Ramos (cell line): Measurements from ENCODE around the gene L2HGDH.
"Not testable (repeated sequence)": the region's sequence is repeated elsewhere in the genome, so short reads cannot be mapped to it uniquely, and the experiment has no call there.

Experiments used
- in situ Hi-C: fragments of 300-500 bp; cut with MboI; formaldehyde crosslinking; loops from one replicate; pipeline ENCODE4 v1.14.3; 2022; ENCODE audit warnings: low sequenced_read_pairs; ENCODE audit not compliant: unreplicated experiment

The L2HGDH gene

DNA sequence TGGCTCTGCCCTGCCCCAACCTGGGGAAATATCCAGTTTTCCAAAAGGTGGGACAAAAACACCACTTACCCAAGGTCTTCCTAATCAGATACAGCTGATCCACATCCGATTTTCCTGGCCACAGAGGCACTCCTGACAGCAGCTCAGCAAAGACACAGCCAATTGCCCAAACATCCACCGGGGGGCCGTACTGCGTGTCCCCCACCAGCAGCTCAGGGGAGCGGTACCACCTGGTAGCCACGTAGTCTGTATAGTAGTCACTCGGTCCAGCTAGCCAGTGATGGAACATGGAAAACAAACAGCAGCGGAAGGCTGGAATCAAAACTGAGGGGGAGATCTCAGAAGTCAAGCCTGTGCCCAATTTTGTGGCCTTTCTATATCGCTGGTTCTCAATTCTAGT, 28.9 kb upstream of the L2HGDH start:
- in situ Hi-C loops = no loop called here

DNA sequence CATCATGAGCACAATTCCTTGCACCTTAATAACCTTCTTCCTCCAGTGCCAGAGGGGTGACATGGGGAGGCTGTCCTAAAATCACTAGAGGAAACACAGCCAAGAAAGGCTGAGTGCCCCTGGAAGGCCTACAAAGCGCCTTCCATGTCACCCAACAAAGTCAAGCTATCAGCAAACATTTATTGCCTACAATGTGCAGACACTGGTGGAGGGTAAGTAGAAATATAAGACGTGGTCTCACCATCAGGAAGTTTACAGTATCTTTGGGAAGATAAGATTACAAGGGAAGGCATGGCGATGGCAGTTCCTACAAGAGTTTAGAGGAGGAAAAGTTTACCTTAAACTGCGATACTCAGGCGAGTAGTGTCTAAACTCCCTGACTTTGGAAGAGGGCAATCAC, 28.0 kb upstream of the L2HGDH start:
- in situ Hi-C loops = no loop called here

DNA sequence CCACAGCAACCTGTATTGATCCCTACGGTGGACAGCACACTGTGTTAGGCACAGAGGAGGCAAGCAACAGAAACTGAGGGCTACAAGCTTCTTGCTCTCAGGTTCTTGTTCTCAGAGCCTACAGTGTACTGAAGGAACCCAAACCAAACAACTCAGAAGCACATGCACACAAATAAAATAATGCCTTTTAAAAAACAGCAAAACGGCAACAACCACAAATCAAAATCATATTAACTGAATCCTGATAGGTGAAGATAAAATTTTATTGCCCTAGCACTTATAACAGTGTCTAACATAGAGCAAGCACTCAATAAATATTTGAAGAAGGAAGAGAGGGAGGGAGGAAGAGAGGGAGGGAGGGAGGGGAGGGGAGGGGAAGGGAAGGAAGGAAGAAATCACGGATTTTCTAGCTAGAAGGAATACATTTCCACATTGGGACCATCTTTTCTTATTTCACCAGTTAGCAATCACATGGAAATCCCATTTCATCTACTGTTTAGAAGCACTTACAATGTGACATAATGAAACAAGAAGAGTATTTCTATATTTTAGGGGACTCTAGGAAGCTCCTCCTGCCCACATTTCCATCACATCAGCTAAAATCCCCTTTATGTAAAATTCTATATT, 27.3 kb upstream of the L2HGDH start:
- in situ Hi-C loops = no loop called here

DNA sequence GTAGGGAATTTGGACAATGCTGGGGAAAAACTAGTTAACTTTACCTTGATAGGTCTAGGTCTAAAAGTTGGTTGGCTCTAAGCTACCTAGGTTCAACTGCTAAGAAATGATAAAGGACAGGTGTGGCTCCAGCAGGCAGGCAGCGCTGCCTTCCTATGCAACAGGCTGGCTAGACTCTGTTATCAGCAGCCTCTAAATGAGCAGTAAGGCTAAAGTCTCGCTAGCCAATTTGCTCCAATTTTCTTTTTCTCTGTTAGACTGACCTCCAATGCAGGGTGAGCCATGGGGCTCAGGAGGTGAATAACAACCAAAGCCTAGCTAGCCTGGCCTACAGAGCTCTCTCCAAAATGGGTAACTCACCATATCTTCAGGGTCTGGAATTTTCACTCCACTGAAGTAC, 26.6 kb upstream of the L2HGDH start:
- in situ Hi-C loops = no loop called here

DNA sequence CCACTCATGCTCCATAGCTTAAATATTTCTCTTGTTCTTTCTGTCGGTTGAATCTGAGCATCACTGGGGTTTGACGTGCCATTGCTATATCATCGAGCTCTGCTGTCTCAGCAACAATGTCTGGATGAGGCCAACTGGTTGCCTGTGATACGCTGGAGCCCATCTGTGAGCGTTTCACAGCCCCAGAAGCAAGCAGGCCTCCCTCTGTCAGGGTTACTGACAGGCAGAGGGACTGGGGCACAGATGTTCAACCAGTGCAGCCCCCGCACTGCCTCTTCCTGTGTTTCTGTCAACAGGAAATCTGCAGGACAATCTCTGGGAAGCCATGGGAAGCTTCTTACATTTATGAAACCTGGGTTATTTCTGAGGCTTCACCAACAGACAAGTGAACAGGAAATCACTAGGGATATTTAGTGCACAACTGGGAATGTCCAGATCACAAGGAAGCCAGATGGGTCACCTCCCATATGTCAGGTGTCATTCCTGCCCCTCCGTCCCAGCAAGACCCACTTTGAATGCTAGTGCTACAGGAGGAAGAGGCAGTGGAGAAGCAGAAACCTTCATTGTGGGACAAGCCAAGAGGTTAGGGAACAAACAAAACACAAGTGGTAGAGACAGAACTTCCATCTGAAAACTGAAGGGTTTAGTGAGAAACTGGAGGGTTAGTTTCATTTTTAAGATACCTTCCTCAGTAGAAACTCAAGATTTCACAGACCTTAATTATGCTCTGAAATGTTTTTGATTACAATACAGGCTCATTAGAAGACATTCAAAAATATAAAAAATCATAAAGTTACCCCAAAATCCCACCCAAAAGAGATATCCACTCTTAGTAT, 24.2 kb upstream of the L2HGDH start:
- in situ Hi-C loops = no loop called here

DNA sequence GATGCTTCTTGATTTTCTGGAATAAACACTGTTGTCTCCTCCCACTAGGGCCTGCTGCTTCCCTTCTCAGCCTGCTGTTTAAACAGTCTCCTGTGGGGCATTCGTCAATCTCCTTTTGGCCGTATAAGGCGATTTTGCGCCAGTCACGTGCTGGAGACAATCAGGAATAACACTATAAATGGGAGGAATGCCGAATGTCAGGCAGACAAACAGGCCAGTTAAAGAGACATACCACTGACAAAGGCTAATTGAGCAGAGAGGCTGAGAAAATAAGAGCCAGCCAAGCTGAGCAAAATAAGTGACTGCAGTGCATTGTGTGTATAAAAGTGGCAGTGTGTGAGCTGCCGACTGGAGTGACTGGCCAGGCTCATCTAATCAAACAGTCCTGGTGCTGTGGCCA, 23.4 kb upstream of the L2HGDH start:
- in situ Hi-C loops = no loop called here

DNA sequence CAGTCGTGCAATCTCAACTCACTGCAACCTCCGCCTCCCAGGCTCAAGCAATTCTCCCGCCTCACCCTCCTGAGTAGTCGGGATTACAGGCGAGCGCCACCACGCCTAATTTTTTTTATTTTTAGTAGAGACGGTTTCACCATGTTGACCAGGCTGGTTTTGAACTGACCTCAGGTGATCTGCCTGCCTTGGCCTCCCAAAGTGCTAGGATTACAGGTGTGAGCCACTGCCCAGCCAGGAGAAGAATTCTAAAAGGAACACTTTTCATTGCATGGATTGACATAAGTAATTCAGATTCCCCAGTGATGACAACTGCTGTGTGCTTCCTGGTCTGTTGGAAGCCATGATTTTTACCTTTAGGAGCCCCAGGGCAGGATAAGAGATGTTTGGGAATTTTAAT, 22.2 kb upstream of the L2HGDH start:
- in situ Hi-C loops = no loop called here

DNA sequence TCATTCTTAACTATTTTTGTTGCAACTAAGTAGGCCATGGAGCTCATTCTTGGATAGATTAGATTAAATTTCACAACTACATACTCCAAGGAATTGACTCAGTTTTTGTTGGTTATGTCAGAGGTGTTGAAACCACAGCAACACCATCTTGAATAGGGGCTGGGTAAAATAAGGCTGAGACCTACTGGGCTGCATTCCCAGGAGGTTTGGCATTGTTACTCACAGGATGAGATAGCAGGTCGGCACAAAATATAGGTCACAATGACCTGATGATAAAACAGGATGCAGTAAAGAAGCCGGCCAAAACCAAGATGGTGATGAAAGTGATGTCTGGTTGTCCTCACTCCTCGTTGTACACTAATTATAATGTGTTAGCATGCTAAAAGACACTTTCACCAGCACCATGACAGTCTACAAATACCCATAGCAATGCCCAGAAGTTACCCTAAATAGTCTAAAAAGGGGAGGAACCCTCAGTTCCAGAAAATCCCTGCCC, 21.0 kb upstream of the L2HGDH start:
- in situ Hi-C loops = no loop called here

DNA sequence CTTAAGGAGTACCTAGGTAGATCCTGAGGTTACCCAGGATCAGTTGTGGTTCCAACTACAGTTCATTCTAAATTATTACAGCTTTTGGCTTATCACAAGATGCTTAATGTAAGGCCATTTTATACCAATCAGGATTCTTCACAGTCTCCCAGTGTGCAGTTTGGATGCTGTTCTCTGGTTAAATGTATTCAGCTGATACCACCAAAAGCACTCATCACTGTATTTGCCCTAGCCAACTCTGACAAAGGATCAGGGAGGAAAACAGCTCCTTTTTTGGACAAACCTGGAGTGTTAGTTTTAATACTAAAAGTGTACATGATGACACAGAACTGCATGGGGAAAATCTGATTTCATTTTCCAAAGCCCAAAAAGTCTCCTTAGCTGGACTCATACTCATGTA, 19.6 kb upstream of the L2HGDH start:
- in situ Hi-C loops = no loop called here

DNA sequence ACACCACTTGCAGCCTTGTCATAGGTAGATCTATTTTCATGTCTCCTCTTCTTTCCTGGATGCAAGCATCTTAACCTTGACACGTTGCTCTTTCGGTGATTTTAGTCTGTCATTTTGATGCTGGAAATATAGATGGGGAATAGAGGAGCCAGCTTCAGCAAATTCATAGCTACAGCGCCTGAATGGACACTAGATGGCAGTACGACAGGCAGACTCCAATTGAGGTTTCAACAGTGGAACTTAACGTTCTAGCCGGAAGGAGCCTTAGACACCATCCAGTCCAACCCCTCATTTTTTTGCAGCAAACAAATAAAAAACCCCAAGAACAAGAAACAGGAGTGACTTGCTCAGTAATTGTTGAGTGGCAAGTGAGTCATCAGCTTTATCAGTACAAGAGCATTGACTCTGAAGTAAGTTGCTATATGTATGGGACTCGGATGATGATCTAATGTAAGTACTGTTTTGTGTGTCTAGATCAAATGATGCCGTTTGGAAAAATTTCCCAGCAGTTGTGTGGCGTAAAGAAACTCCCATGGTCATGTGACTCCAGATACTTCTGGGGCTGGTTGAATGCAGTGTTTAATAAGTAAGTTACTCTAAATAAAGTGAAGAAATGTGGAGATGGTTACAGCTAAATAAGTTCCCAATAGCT, 9.1 kb upstream of the L2HGDH start:
- in situ Hi-C loops = loop anchor here (5.0 kb wide), 1 partner anchor 206 kb away; no protein-coding TSS in a partner anchor

DNA sequence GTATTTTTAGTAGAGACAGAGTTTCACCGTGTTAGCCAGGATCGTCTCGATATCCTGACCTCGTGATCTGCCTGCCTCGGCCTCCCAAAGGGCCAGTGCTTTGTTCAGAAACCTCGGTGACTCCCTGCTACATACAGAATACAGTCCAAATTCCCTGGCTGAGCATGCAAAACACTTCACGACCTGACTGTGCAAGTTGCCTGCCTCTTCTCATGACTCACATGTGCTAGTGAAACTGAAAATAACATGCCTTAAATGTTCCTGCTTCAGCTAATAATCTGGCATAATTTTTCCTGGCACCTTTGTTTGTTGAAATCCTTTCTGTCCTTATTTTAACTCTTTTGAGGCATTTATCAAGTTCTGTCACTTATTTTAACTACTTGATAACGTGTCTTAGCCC, 8.3 kb upstream of the L2HGDH start:
- in situ Hi-C loops = loop anchor here (5.0 kb wide), 1 partner anchor 207 kb away; no protein-coding TSS in a partner anchor

DNA sequence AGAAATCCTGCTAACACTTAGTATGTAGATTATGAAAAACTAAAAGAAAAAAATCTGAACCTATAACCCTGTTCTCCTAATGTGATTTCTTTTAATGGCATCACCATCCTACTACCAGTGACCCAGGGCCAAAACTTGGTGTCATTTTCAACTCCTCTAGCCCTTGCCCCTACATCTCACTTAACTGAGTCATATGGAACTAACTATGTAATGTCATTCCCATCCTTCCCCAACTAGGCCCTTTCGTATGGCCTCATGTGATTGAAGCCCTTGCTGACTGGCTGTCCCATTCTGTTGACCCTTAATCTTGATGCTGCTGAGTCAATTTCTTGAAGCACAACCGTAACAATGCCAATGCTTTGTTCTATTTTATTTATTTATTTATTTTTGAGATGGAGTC, 7.7 kb upstream of the L2HGDH start:
- in situ Hi-C loops = loop anchor here (5.0 kb wide), 1 partner anchor 208 kb away; no protein-coding TSS in a partner anchor

DNA sequence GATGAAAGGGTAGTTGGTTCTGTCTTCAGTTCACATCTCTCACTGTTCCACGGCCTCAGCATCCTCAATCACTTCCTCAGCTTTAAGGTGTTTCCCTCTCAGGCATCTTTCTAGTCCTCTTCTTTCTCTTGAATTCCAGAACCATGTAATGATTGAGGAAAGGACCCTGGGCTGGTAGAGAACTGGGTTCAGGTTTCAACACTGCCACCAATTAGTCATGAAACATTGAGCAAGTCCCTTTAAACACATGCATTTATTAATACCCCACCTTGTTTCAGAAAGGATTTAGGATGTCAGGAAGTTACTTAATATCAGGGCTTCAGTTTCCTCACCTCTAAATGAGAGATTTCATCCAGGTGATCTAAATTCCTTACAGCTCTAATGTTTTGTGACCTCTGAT, 7.3 kb upstream of the L2HGDH start:
- in situ Hi-C loops = no loop called here

DNA sequence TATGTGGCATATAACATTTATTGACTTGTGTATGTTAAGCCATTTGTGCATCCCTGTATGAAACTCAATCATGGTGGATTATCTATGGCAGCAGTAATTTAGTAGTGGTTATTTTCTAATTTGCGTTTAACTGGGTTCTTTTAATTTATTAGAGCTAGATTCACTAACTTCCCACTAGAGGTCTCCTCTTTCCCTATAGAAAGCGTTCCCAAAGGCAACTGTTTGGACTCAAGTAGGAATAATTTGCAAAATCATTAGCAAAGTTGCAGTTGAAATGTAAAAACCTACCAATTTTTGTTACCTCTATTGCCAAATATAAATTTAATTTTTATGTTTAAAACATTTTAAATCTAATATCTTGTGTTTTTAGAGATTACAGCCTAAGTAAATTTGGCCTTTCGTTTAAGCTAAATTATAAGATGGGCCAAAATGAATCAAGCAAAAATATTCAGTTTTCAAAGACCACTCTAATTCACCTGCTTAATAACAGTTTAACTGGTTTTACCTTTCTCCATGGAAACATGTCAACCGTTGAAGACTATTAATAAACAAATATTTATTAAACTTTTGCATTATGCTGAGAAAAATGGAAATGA, 6.1 kb upstream of the L2HGDH start:
- in situ Hi-C loops = no loop called here

DNA sequence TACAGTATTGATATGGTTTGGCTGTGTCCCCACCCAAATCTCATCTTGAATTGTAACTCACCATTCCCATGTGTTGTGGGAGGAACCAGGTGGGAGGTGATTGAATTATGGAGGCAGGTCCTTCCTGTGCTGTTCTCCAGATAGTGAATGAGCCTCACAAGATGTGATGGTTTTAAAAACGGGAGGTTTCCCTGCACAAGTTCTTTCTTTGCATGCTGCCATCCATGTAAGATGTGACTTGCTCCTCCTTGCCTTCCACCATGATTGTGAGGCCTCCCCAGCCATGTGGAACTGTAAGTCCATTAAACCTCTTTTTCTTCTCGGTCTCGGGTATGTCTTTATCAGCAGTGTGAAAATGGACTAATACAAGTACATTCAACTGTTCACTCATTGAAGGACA, 2.1 kb upstream of the L2HGDH start:
- in situ Hi-C loops = not testable (repeated sequence)

DNA sequence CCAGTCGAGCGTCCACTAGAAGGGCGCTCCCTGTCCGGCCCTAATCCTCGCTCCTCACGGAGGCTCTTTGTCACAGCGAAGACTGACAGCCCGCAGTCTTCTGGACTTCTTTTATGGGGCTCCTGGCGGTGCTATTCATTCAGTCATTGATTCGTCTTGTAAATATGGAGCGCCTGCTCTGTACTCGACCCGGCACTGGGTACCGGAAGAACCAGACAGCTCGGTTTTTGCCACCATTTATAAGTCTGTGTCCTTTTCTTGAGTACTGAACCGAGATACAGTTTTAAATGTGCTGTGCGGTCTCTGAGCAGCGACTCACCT, 665 bp upstream of the L2HGDH start:
- in situ Hi-C loops = no loop called here

DNA sequence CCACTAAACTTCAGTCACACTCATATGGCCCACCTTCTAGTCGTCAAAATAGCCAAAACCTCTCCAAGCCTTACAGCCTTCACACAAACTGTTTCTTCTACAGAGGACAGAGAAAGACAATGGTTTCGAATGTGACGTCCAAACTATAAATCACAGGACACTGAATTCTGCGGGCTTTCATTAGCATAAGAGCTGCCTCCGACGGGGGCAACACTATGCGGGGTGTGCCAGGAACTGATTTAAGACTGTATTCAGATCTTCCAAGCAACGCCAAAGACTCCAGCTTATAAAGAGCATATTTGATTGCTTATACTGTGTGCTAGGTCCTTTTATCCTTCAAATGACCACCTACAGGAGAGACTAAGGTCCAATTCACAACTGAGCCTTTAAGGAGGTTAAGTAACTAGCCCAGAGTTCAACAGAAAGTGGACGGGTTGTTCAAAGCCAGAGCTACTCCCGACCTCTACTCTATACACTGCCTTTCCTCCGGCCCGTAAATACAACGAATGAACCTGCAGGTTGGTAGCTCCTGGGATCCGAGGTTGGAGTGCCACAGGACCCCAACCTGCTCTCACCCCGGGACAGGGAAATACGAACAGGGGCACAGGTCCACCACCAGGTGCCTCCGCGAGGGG, 575 bp downstream of the L2HGDH start:
- in situ Hi-C loops = no loop called here

DNA sequence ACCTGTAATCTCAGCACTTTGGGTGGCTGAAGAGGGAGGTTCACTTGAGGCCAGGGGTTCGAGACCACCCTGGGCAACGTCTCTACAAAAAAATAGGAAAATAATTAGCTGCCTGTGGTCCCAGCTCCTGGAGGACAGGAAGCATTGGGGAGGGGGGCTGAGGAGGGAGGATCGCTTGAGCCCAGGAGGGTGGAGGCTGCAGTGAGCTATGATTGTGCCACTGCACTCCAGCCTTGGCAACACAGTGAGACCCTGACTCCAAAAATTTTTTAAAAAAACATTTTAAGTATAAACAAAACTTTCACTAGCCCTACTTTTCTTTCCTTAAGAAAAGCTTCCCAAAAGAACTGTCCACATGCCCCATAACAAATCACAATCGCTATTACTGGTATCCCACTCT, 1.6 kb downstream of the L2HGDH start:
- in situ Hi-C loops = no loop called here

DNA sequence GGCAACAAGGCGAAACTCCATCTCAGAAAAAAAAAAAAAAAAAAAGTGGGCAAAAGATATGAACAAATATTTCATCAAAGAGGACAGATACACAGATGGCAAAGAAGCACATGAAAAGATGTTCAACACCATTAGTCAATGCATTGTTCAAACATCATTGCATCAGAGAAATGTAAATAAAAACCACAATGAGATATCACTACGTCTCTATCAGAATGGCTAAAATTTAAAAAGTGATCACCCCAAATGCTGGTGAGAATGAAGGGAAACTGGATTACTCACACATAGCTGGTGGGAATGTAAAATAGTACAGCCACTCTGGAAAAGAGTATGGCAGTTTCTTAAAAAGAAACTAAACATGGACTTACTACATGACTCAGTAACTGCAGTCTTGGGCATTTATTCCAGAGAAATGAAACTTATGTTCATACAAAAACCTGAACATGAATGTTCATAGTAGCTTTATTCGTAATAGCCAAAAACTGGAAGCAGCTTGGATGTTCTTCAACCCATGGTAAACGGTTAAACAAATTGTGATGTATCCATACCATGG, 3.6 kb downstream of the L2HGDH start:
- in situ Hi-C loops = no loop called here
